D721Med (cell line): ENCODE data around the gene MYO1H.
A peak's percentile ranks its signal among the peaks of the same experiment; 100 is the strongest.
"Not testable (repeated sequence)": the region's sequence is repeated elsewhere in the genome, so short reads cannot be mapped to it uniquely, and the experiment has no call there.

Experiments used
- DNase-seq: peaks from one replicate; pipeline ENCODE4 v3.0.0; 2011; ENCODE audit warnings: low spot score; ENCODE audit not compliant: insufficient read length
- FAIRE-seq: peaks from 2 replicates; lab custom pipeline; 2011; peaks lifted over from hg19 to GRCh38; lab: Jason Lieb, UNC
- CTCF ChIP-seq: IDR thresholded peaks from 2 replicates; pipeline ENCODE4 v1.5.1; 2012; ENCODE audit warnings: mild to moderate bottlenecking, control low read depth; ENCODE audit not compliant: insufficient read depth; ENCODE audit errors: missing control alignments

Gene MYO1H

GRCh38 chr12:109432431-109432830 lies 84.7 kb downstream of the MYO1H start:
- DNase-seq (no peak), FAIRE-seq (no peak)
- TF ChIP-seq CTCF, result no peak

- peak; percentile 97 for TF ChIP-seq CTCF
- FAIRE-seq (peak; percentile 71), DNase-seq (no peak)
Observed at GRCh38 chr12:109432842-109433304, 85.2 kb downstream of the MYO1H start.

- peak; percentile 4 for TF ChIP-seq CTCF
- no peak for DNase-seq
- FAIRE-seq, result no peak
Observed at GRCh38 chr12:109433618-109434017, 85.9 kb downstream of the MYO1H start.

- FAIRE-seq (no peak), DNase-seq (no peak)
- TF ChIP-seq CTCF, result no peak
Observed at GRCh38 chr12:109434582-109434981, 86.9 kb downstream of the MYO1H start.

- no peak for TF ChIP-seq CTCF
- FAIRE-seq (no peak), DNase-seq (no peak)
Observed at GRCh38 chr12:109435428-109436187, 87.9 kb downstream of the MYO1H start.

- DNase-seq (no peak), FAIRE-seq (no peak)
- TF ChIP-seq CTCF, result no peak
Observed at GRCh38 chr12:109436188-109436560, 88.5 kb downstream of the MYO1H start.

- no peak for DNase-seq
- TF ChIP-seq CTCF, result no peak
- FAIRE-seq, result no peak
Observed at GRCh38 chr12:109439181-109439580, 91.5 kb downstream of the MYO1H start.

GRCh38 chr12:109439951-109440350 lies 92.3 kb downstream of the MYO1H start:
- not testable (repeated sequence) for FAIRE-seq, DNase-seq
